CD14-positive monocyte (primary cell): Measurements from ENCODE around the gene RPLP2. TPM values are rescaled to one million over a fixed set of nuclear protein-coding genes. Genes with fewer than 3 reads are reported as not detected.

Source experiments
- DNase-seq, 3 donors: peaks; one replicate each; pipeline ENCODE4 v3.0.0-alpha.2; 2011 to 2022
- H2AFZ ChIP-seq: 2 replicates; pipeline ENCODE4 v1.6.0; 2012; ENCODE audit warnings: mild to moderate bottlenecking, low read depth, low read length, inconsistent platforms; ENCODE audit not compliant: insufficient read depth, poor library complexity, severe bottlenecking
- H3K27ac ChIP-seq, 2 donors: 1 replicate in 1 of 2; 2 replicates in 1 of 2; pipeline ENCODE4 v1.5.1; 2012 to 2013; ENCODE audit warnings: low read length in 2 of 2, control low read depth in 1 of 2, inconsistent platforms in 1 of 2, low read depth in 1 of 2, mild to moderate bottlenecking in 1 of 2
- H3K27me3 ChIP-seq, 2 donors: one replicate each; pipeline versions ENCODE4 v1.6.0 to v1.6.1; 2011 to 2013; ENCODE audit warnings: low read length in 2 of 2; ENCODE audit not compliant: control insufficient read depth in 2 of 2, insufficient read depth in 2 of 2
- H3K36me3 ChIP-seq, 2 donors: replicated peaks in 1 of 2; 1 replicate in 1 of 2; 2 replicates in 1 of 2; pipeline versions ENCODE4 v1.5.1 to v1.6.1; 2012 to 2013; ENCODE audit warnings: low read length in 2 of 2, control low read depth in 1 of 2, inconsistent platforms in 1 of 2, mild to moderate bottlenecking in 1 of 2; ENCODE audit not compliant: insufficient read depth in 2 of 2, control insufficient read depth in 1 of 2
- H3K4me1 ChIP-seq, 2 donors: 1 replicate in 1 of 2; 2 replicates in 1 of 2; pipeline versions ENCODE4 v1.5.1 to v1.6.1; 2012 to 2013; ENCODE audit warnings: low read length in 2 of 2, control low read depth in 1 of 2, inconsistent platforms in 1 of 2, mild to moderate bottlenecking in 1 of 2, moderate library complexity in 1 of 2; ENCODE audit not compliant: insufficient read depth in 2 of 2, control insufficient read depth in 1 of 2
- H3K4me2 ChIP-seq: replicated peaks from 2 replicates; pipeline ENCODE3; 2012; ENCODE audit warnings: low read length, moderate library complexity, mild to moderate bottlenecking; ENCODE audit not compliant: poor library complexity, severe bottlenecking; ENCODE audit errors: extremely low read depth
- H3K4me3 ChIP-seq, 3 experiments: fragments of 200-600 bp in 1 of 3; sonication (generic) in 1 of 3; replicated peaks in 1 of 3; 1 replicate in 2 of 3; 2 replicates in 1 of 3; pipeline ENCODE4 v1.5.1; 2011 to 2013; ENCODE audit warnings: low read length in 3 of 3, mild to moderate bottlenecking in 3 of 3, control low read depth in 2 of 3, low read depth in 2 of 3, inconsistent platforms in 1 of 3, moderate library complexity in 1 of 3
- H3K79me2 ChIP-seq: 2 replicates; pipeline ENCODE4 v1.6.0; 2012; ENCODE audit warnings: mild to moderate bottlenecking, control low read depth, inconsistent platforms, low read length, moderate library complexity; ENCODE audit not compliant: insufficient read depth
- H3K9ac ChIP-seq: 2 replicates; pipeline ENCODE4 v1.6.0; 2017; ENCODE audit warnings: low read length, mild to moderate bottlenecking; ENCODE audit not compliant: insufficient read depth, poor library complexity, severe bottlenecking
- H3K9me3 ChIP-seq, 2 donors: replicated peaks in 1 of 2; 1 replicate in 1 of 2; 2 replicates in 1 of 2; pipeline versions ENCODE4 v1.5.1 to v1.6.1; 2012 to 2013; ENCODE audit warnings: low read length in 2 of 2, control low read depth in 1 of 2; ENCODE audit not compliant: control insufficient read depth in 1 of 2, insufficient read depth in 1 of 2
- H4K20me1 ChIP-seq: 2 replicates; pipeline ENCODE4 v1.6.0; 2012; ENCODE audit warnings: mild to moderate bottlenecking, low read length, control low read depth, moderate library complexity; ENCODE audit not compliant: insufficient read depth
- H3K27ac Mint-ChIP-seq, 7 donors: one replicate each; pipeline ENCODE4 v1.8.0; 2020; ENCODE audit warnings: mild to moderate bottlenecking in 7 of 7, mixed read lengths in 7 of 7, moderate library complexity in 6 of 7, inconsistent platforms in 2 of 7
- H3K27me3 Mint-ChIP-seq, 3 donors: one replicate each; pipeline ENCODE4 v1.8.0; 2021 to 2022; ENCODE audit warnings: low read depth in 3 of 3, mild to moderate bottlenecking in 3 of 3, mixed read lengths in 3 of 3, moderate library complexity in 3 of 3, inconsistent platforms in 1 of 3
- H3K36me3 Mint-ChIP-seq, 2 donors: one replicate each; pipeline ENCODE4 v1.8.0; 2020; ENCODE audit warnings: mixed read lengths in 2 of 2, inconsistent platforms in 1 of 2, mild to moderate bottlenecking in 1 of 2
- H3K4me1 Mint-ChIP-seq: one replicate; pipeline ENCODE4 v1.8.0; 2020; ENCODE audit warnings: mild to moderate bottlenecking, mixed read lengths
- H3K4me3 Mint-ChIP-seq, 2 donors: one replicate each; pipeline ENCODE4 v1.8.0; 2020; ENCODE audit warnings: mild to moderate bottlenecking in 2 of 2, mixed read lengths in 2 of 2, moderate library complexity in 1 of 2
- H3K9me3 Mint-ChIP-seq, 7 donors: one replicate each; pipeline ENCODE4 v1.8.0; 2020 to 2022; ENCODE audit warnings: mixed read lengths in 7 of 7, mild to moderate bottlenecking in 6 of 7, moderate library complexity in 6 of 7, inconsistent platforms in 2 of 7
- WGBS: methylation state at CpG from one replicate; pipeline ENCODE4 v1.1.5; 2013; ENCODE audit warnings: missing lambda C conversion rate; ENCODE audit not compliant: insufficient coverage; 5-methylcytosine and 5-hydroxymethylcytosine counted together
- intact Hi-C, 2 donors: fragments of 100-400 bp; cut with micrococcal nuclease; formaldehyde crosslinking; loops; one replicate each; pipeline versions ENCODE4 v1.15.0 to v1.15.1; 2023
- polyA plus RNA-seq, 3 donors: library from polyadenylated mRNA; depleted of rRNA in 1 of 3; unstranded in 2 of 3; stranded (reverse) in 1 of 3; fragments of 300-500 nt in 2 of 3; fragments of >200 nt in 1 of 3; fragmentation: Illumina TruSeq in 2 of 3; gene quantifications; 1 replicate in 2 of 3; 2 replicates in 1 of 3; pipeline ENCODE4 v1.2.3, GENCODE V29; 2012 to 2021
- TF ChIP-seq, protein P1 (sequence below): fragments of 200-600 bp; IDR thresholded peaks from one replicate; pipeline ENCODE4 v1.8.0; 2022; ENCODE audit warnings: antibody characterized with exemption, mild to moderate bottlenecking

Gene RPLP2
- polyA plus RNA-seq, 3 donors: 879 to 1,191 (median 990) TPM

DNA sequence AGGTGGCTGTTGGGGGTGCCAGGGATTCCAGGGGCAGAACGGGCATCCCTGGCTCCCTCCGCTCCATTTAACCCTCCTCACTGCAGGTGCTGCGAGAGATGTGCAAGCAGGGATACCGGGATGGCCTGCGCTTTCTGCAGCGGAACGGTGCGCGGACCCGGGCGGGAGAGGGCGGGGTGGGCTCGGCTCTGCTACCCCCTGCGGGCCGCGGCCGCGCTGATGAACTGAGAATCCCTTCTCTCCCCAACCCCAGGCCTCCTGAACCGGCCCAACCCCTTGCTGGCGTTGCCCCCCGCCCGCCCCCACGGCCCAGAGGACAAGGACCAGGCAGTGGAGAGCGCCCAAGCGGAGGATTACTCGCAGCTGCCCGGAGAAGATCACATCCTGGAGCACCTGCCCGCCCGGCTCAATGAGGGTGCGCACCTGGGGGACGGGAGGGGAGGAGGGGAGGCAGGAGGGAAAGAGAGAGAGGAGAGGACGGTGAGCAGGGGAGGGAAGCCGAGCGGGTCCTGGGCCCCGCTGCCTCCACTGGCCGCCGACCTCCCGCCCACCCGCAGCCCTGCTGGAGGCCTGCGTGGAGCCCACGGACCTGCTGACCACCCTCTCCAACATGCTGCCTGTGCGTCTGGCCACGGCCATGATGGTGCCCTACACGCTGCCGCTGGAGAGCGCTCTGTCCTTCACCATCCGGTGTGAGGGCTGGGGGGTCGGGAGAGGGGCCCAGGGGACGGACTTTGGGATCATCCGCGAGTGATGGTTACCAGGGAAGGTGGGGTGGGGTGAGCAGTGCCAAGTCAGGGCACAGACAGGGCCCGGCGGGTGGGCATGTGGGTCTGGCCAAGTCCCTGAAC lies 13.9 kb downstream of the RPLP2 start:
- H3K27me3 Mint-ChIP-seq: peaks cover 17 to 22% (median 20%) of the 10 kb centered on the region in 3 donors
- WGBS: 95% methylated on average over 33 of the region's 53 CpGs
- H3K4me3 ChIP-seq: no peak overlapping the region

DNA sequence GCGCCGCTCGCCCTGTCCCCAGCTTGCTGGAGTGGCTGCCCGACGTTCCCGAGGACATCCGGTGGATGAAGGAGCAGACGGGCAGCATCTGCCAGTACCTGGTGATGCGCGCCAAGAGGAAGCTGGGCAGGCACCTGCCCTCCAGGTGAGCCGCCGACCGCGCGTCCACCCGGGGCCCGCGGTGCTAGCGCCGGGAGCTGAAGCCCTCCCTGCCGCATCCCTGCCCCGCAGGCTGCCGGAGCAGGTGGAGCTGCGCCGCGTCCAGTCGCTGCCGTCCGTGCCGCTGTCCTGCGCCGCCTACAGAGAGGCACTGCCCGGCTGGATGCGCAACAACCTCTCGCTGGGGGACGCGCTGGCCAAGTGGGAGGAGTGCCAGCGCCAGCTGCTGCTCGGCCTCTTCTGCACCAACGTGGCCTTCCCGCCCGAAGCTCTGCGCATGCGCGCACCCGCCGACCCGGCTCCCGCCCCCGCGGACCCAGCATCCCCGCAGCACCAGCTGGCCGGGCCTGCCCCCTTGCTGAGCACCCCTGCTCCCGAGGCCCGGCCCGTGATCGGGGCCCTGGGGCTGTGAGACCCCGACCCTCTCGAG lies 14.6 kb downstream of the RPLP2 start:
- Histone ChIP-seq H3K27me3 (peaks cover 0 to 24% of the 10 kb centered on the region in 2 donors), H3K36me3 (peaks cover 21 to 32% of the 10 kb centered on the region in 2 donors), H3K4me3 (no peak overlapping the region), H3K27ac (no peak overlapping the region), H3K9me3 (no peaks in the 10 kb centered on the region), H3K4me1 (peaks cover 66 to 78% of the 10 kb centered on the region in 2 donors), H2AFZ (no peak overlapping the region), H4K20me1 (peaks cover 60% of the 10 kb centered on the region), H3K4me2 (no peak overlapping the region), H3K9ac (no peak overlapping the region), H3K79me2 (peaks cover 50% of the 10 kb centered on the region)
- peaks cover 0 to 7% (median 1%) of the 10 kb centered on the region in 7 donors for H3K9me3 Mint-ChIP-seq
- TF ChIP-seq, protein P1, sequence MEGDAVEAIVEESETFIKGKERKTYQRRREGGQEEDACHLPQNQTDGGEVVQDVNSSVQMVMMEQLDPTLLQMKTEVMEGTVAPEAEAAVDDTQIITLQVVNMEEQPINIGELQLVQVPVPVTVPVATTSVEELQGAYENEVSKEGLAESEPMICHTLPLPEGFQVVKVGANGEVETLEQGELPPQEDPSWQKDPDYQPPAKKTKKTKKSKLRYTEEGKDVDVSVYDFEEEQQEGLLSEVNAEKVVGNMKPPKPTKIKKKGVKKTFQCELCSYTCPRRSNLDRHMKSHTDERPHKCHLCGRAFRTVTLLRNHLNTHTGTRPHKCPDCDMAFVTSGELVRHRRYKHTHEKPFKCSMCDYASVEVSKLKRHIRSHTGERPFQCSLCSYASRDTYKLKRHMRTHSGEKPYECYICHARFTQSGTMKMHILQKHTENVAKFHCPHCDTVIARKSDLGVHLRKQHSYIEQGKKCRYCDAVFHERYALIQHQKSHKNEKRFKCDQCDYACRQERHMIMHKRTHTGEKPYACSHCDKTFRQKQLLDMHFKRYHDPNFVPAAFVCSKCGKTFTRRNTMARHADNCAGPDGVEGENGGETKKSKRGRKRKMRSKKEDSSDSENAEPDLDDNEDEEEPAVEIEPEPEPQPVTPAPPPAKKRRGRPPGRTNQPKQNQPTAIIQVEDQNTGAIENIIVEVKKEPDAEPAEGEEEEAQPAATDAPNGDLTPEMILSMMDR: no peak
- no peak overlapping the region for H3K27ac Mint-ChIP-seq
- intact Hi-C loops: no loop called here
- peaks cover 54% of the 10 kb centered on the region for H3K4me1 Mint-ChIP-seq
- 96% methylated on average over 53 of the region's 59 CpGs for WGBS
- H3K36me3 Mint-ChIP-seq: peaks cover 34 to 44% of the 10 kb centered on the region in 2 donors
- DNase-seq: no peak
- H3K4me3 Mint-ChIP-seq: no peak overlapping the region
- H3K27me3 Mint-ChIP-seq: peaks cover 24 to 28% (median 27%) of the 10 kb centered on the region in 3 donors

More for the DNA sequence above, 13.9 kb downstream of the RPLP2 start:
- Histone ChIP-seq H4K20me1 (peaks cover 60% of the 10 kb centered on the region), H3K4me2 (no peak overlapping the region), H3K9ac (no peak overlapping the region), H3K27me3 (peaks cover 0 to 17% of the 10 kb centered on the region in 2 donors), H3K27ac (no peak overlapping the region), H3K36me3 (peaks cover 21 to 32% of the 10 kb centered on the region in 2 donors), H3K9me3 (no peaks in the 10 kb centered on the region), H3K4me1 (peaks cover 64 to 76% of the 10 kb centered on the region in 2 donors), H2AFZ (no peak overlapping the region), H3K79me2 (peaks cover 53% of the 10 kb centered on the region)
- H3K27ac Mint-ChIP-seq: no peak overlapping the region
- H3K9me3 Mint-ChIP-seq: peaks cover 0 to 4% (median 1%) of the 10 kb centered on the region in 7 donors
- TF ChIP-seq, protein P1: no peak
- DNase-seq: no peak
- intact Hi-C loops: no loop called here
- H3K4me1 Mint-ChIP-seq: peaks cover 48% of the 10 kb centered on the region
- H3K36me3 Mint-ChIP-seq: peaks cover 34 to 44% of the 10 kb centered on the region in 2 donors
- H3K4me3 Mint-ChIP-seq: no peak overlapping the region
